Right forelimb (tissue), 1 donor: ENCODE results near the gene CACNB2.

Experiments used
- DNase-seq: peaks from one replicate; pipeline ENCODE4 v3.0.0-alpha.2; 2018

CACNB2 gene

GRCh38 chr10:18140149-18140956 lies at the start of gene CACNB2:
Gene CACNB2 (plus strand): TSS chr10:18140424.
- DNase-seq, result peak; percentile 83

GRCh38 chr10:18094332-18094731 lies 45.9 kb upstream of the CACNB2 start:
- DNase-seq, result no peak

DNA sequence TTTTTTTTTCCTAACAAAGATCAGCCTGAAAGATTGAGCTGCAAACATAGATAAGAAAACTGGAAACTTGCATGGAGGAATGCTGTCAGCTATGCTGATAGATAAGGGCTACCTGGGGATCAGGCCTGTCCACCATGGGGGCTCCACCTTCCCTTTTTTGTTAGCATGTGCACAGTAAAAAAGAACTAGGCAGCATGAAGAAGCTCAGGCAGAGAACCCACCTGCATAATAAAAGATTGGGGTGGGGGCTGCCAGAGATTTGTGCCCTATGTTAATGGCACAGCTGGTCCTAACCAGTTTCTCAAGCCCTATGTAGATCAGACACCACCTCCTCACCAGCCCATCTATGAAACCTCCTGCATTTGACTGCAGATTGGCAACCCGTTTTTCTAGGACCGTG lies 45.4 kb upstream of the CACNB2 start:
- no peak for DNase-seq

DNA sequence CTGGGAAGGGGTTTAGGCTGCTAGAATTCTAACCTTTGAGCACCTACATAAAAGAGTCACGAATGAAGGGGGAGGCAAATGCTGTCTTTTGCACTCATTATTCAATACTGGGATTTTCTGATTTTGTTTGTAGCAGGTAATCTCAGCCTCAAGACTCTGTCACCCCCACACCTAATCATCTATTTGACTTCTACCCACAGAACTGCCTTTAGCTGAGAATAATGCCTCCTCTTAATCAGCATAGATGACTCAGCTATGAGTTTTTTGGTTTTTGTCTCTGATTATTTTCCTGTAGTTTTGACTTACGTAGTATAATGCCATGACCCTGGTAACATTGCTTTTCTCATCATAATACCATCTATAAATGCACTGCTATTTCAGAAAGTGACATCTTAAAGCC lies 42.7 kb upstream of the CACNB2 start:
- no peak for DNase-seq

- no peak for DNase-seq
These were observed 42.0 kb upstream of the CACNB2 start for GRCh38 chr10:18098201-18098600.

- DNase-seq, result no peak
These were observed 40.8 kb upstream of the CACNB2 start for GRCh38 chr10:18099415-18099814.

- no peak for DNase-seq
These were observed 39.6 kb upstream of the CACNB2 start for GRCh38 chr10:18100669-18101068.

DNA sequence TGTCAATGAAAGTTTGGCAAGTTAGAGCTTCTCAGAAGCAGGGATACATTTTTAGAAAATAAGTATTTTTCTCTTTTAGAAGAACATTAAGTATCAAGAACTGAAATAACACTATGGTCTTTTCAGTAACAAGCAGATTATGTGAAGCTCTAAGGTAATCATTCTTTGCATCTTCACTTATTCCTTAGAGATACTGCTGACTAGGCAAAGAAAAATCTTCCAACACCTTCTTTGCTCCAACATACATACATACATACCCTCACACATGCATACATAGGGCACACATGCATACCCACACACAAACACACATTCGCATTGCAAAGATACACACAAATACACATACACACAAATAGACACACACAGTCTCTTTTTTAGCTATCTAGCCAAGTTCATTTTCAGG lies 37.8 kb upstream of the CACNB2 start:
- no peak for DNase-seq

GRCh38 chr10:18104223-18104872 lies 35.9 kb upstream of the CACNB2 start:
- DNase-seq, result peak; percentile 51

DNA sequence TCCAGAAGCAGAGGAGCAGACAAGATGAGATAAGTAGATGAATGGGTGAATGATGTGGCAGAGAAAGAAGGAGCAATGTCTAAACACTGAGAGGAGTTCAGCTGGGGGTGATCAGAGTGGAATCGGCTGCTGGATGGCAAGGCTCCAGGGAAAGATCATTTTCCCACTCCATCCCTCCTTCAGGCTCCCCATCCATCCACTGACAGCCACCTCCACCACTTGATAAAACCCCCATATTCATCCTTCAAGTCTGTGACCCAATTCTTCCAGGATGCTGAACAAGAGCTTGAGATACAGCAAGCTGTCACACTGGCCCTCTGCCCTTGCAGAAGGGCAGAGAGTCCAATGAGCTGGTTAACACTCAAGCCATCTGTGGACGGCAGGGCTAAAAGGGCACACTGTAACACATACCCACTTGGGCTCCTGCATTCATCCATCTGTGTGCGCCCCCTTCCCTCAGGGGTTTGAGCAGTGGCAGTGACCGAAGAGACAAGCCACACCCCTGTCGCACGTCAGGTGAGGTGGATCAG lies 30.8 kb upstream of the CACNB2 start:
- DNase-seq, result no peak

DNA sequence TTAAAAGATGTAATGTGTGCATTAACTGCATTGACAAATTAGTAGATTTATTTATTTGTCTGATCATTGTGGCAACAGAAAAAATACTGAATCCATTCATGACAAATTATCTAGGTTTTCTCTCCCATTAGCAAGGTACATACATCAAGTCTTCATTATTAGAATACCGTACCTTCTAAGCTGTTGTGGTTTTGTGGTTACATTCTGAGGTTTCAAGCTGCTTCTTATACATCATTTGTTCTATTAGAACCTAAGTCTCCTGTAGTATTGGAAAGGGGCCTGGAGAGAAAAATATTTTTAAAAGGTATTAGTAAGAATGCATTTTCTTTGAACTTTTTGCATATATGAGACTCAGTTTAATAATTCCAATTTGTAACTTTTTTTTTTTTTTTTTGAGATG lies 26.3 kb upstream of the CACNB2 start:
- no peak for DNase-seq

GRCh38 chr10:18117276-18117675 lies 22.9 kb upstream of the CACNB2 start:
- no peak for DNase-seq

DNA sequence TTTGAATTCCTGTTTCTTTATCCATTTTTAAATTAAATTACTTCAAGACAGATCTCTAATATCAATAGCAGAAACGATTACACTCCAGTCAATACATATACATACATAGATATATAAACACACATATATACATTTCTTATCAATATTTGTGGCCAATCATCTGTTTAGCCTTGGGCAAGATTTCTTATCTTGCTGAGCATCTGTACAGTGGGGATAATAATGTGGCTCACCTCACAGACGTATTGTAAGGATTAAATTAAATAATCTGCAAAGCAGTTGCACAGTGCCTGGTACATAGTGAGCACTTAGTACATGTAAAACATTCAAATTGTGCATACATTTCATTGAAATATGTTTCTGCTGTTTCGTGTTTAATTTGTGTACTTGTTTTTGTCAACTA lies 17.5 kb upstream of the CACNB2 start:
- no peak for DNase-seq

- no peak for DNase-seq
These were observed 7.2 kb upstream of the CACNB2 start for GRCh38 chr10:18133046-18133445.

- DNase-seq, result no peak
These were observed 5.7 kb upstream of the CACNB2 start for GRCh38 chr10:18134509-18134908.

DNA sequence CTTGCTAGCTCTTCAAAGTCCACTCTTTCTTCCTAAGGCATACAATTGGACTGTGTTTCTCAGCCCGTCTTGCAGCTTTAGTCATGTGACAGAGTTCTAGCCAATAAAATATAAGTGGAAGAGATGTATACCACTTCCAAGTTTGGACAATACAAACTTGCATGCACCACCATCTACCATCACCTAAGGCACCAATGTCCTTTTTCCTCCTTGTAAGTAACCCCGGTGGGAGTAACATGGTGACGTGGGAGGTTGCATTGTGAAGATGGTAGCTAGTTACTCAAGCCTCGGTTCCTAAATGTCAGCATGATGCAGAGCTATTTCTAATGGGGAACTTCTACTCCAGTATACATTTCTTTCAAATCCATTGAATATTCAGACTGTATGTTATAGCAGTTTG lies 5.3 kb upstream of the CACNB2 start:
- no peak for DNase-seq

GRCh38 chr10:18136073-18136791 lies 4.0 kb upstream of the CACNB2 start:
- no peak for DNase-seq

DNA sequence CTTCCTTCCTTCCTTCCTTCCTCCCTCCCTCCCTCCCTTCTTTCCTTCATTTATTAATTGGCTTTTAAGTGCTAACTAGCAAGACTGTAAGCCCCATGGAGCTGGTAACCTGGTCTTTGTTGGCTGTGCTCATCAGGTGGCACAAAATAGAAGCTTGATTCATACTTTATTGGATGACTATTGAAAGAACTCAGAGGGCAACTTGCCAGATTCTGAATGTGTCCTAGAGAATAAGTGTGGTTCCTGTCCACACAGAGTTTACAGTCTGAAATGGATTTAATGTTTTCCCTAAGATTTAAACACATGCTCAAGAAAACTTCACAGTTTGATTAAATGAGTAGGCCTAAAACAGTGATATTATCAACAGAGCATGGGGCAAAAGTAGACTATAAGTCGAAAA lies 3.1 kb upstream of the CACNB2 start:
- no peak for DNase-seq

- DNase-seq, result peak; percentile 63
These were observed 977 bp downstream of the CACNB2 start for GRCh38 chr10:18140957-18141845.

DNA sequence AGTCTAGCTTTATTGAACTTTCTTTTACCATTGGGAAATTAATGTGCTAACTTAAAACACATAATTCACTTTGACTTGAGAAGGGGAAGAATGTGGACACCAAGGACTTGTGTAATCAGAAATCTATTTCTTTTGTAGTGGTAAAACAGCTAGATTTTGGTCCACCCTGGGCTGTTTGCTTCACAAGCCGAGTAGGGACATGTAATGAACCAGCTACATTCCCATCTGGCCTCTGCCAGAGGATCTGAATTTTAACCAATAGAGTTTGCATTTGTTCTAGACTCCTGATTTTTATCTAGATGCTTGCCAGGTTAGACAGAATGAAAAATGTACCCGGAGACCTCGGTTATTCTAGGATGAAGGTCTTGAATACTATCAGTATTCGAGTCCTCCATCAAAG lies 1.9 kb downstream of the CACNB2 start:
- DNase-seq, result no peak

- DNase-seq, result no peak
These were observed 4.2 kb downstream of the CACNB2 start for GRCh38 chr10:18144396-18144795.

- DNase-seq, result no peak
These were observed 4.7 kb downstream of the CACNB2 start for GRCh38 chr10:18144928-18145327.

DNA sequence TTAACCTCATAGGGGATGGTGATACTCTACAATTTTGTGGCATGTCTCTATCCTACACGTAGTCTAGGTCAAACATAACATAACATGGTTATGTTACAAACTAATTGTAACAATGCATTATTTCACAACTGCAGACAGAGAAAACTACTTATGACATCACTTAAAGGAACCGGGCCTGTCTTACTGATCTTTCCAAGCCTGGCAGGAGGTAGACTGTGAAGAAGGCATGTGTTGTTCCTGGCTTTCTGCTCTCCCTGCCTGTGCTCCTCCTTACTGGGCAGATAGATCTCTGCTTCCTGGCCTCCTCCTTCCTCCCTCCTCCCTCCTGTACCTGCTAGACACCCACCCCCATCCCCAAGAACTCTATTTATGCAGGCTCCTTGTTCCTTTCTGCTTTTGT lies 5.4 kb downstream of the CACNB2 start:
- no peak for DNase-seq
